Epidermal melanocyte (primary cell): ENCODE data around the gene S100A2.
"Not testable (repeated sequence)": the region's sequence is repeated elsewhere in the genome, so short reads cannot be mapped to it uniquely, and the experiment has no call there.

ENCODE experiments used
- DNase-seq: peaks from one replicate; pipeline ENCODE4 v3.0.0; 2011; ENCODE audit warnings: low spot score; ENCODE audit not compliant: insufficient read length

The S100A2 gene

DNA sequence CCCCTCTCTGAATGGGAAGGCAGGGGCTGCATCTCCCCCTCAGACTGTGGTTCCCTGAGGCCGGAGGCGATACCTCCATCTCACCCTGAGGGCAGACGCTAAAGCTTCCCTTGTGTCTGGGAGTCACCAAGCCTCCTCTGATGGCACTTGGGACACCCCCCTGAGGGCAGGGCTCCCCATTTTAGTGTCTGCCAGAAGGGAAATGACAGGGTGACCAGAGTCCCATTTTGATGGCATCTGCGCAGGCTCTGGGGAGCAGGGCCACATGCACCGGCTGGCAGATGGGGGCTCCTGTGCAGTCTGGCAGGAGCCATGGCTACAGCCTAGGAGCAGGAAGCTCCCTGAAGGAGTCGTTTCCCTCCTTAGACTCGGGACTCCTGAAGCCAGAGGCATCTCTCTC lies 1.7 kb downstream of the S100A2 start:
- no peak for DNase-seq

DNA sequence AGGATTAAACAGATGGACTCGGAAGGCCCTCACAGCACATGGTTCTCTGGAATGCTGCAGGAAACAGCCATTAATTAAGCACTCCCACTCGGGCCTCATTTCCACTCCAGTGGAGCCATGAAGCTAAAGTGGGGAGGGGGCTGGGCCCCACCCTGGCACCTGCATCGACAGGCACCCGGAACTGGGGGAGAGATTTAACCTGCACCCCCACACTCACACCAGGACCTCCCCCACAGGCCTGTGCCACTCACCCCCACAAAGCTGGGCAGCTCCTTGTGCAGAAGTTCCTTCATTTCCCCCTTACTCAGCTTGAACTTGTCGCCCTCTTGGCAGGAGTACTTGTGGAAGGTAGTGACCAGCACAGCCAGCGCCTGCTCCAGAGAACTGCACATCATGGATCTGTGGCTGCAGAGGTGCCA lies 2.2 kb downstream of the S100A2 start:
- DNase-seq = no peak

DNA sequence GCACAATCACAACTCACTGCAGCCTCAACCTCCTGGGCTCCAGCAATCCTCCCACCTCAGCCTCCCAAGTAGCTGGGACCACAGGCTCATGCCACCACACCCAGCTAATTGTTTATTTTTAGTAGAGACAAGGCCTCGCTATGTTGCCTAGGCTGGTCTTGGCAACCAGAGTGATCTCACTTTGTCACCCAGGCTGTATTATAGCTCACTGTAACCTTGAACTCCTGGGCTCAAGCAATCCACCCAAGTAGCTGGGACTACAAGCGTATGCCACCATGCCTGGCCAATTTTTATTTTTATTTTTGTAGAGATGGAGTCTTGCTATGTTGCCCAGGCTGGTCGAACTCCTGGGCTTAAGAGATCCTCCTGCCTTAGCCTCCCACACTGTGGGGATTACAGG lies 3.6 kb downstream of the S100A2 start:
- DNase-seq = not testable (repeated sequence)

DNA sequence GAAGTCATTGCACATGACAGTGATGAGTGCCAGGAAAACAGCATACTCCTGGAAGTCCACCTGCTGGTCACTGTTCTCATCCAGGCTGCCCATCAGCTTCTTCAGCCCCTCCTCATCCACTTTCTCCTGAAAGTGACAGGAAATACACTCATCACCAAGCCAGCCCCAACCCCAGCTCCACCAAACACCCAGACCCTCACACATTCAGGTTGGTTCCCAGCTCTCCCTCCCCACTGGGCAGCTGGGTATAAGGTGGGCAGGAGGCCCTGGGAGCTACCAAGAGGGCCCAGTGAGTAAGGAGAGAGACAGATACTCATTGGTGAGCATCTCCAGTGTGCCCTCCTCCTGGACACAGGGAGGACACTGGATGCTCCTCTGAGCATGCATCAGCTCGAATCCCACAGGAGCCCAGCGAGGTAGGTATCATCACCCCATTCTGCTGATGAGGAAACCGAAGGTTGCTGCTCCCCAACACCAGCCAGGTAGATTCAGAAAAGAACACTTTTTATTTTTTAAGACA lies 4.1 kb downstream of the S100A2 start:
- DNase-seq = no peak

DNA sequence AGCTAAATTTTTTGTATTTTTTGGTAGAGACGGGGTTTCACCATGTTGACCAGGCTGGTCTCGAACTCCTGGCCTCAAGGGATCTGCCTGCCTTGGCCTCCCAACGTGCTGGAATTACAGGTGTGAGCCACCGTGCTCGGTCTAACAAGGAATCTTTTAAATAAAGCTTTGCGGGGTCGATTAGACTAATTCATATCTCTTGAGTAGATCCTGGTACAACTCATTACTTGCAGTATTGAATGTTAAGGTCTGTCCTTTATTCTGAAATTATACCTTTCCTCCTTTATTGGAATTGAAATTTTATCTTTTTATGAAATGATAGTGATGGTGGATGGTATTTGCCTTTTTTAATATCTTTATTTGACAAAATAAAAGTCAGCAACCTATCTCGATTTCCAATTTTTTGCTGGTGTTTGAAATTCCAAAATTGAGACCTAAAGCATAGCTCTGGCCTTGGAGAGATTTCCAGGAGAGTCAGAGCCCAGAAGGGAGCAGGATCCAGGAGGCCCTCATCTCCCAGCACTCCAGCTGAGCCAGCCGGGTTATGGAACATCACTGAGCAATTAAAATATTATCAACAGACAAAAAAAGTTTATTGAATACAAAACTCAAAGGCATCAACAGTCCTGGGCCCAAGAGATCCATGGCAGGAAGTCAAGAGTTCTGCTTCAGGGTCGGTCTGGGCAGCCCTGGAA lies 4.7 kb downstream of the S100A2 start:
- no peak for DNase-seq

DNA sequence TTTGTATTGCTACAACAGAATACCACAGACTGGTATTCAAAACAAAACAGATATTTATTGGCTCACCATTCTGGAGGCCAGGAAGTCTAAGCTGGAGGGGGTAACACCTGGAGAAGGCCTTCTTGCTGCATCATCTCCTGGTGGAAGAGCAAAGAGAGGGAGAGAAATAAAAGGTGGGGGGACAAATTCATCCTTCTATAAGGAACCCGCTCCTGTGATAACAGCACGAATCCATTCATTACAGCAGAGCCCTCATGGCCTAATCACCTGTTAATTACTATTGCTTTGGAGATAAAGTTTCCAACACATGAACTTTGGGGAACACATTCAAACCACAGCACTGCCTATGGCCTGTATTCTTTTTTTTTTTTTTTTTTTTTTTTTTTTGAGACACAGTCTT lies 5.4 kb downstream of the S100A2 start:
- no peak for DNase-seq

DNA sequence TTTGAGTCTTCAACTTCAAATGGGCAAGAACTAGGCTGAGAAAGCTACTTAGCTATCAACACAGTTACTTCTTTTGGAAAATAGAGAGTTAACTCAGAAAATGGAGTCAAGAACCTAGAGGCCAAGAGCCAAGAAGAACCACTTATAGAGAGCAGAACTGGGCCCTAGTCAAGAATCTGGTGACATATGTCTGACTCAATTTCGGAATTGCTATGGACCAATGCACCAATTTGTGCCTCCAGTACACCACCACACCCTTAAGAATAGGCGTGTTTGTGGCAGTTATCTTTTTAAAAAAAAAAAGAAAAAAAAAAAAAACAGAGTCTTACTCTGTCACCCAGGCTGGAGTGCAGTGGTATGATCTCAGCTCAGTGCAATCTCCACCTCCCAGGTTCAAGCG lies 7.8 kb downstream of the S100A2 start:
- no peak for DNase-seq

DNA sequence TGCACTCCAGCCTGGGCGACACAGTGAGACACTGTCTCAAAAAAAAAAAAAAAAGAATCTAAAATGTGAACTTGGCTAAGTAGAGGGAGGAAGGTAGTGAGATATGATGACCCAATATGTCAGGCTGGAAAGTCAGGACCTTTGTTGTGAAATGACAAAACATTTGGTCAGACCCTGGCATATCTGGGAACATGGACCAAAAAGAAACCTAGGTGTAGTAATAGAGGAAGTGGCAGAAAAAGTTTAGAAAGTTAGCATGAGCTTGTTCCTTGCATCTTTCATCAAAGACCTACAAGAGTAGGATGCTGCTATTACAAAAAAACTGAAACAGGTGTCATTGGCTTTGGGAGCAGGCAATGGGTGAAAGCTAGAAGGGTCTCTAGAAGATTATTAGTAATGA lies 9.3 kb downstream of the S100A2 start:
- DNase-seq = no peak

DNA sequence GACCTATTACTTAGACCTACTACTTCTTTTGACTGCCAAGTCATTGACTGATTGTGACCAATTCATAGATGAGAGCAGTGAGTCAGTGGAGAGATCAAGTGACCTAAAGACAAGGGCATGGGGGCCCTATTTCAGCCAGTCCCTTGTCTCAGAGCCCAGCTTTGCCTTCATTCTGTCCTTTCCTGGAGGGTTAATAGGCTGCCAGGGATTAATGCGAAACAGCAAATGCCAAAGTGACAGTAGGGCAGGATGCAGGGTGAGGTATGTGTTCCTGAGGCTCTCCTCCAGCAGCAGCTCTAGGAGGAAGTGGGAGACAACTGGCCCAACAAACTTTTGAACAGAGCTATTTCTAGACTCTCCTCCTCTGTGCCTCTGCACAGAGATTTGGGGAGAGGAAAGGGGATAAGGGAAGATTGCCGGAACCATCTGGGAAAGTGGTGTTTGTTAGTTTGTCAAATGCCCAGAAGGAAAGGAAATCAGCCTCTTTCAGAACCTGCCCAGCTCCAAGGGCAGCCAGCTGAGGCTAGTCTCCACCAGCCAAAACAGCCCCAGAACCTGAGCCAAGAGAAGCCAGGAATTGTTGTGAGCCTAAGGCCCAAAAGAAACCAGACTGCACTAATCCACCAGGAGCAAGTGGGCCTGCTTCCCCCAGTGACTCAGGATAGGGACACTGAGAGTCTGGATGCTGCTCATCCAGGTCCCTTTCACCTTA lies 11.7 kb downstream of the S100A2 start:
- DNase-seq = no peak

DNA sequence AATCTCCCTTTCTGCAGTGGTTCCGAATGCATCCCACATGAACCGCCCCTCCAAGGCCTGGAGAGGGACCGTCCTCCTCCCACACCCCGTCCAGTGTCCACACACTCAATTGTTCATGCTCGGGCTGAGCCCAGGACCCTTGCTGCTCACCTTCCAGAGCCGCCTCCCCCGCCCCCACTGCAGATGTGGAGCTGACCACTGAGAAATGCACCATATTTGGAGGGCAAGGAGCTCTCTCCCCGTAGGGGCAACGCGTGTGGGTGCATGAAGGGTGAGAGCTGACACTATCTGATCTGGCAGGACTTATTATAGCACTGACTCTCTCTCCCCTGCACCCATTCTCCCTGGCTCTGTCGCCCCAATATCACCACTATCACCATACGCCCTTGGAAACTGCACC lies 12.5 kb downstream of the S100A2 start:
- no peak for DNase-seq

DNA sequence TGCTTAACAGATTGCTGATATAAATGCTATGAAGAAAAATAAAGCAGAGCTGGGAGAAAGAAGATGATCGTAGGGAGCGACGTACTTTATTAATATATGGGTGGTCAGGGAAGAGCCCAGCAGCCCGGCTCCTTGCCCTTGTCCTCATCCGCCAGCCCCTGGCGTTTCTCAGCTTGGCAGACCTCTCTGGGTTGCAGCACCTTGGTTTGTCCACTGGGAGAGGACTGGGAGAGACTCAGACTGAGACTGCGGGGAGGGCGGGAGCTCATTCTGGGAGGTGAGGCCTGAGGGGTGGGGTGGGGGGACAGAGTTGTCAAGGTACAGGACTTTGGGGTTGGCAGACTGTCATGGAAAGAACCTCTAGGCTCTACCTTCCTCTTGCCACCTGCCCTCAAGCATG lies 13.3 kb downstream of the S100A2 start:
- no peak for DNase-seq

DNA sequence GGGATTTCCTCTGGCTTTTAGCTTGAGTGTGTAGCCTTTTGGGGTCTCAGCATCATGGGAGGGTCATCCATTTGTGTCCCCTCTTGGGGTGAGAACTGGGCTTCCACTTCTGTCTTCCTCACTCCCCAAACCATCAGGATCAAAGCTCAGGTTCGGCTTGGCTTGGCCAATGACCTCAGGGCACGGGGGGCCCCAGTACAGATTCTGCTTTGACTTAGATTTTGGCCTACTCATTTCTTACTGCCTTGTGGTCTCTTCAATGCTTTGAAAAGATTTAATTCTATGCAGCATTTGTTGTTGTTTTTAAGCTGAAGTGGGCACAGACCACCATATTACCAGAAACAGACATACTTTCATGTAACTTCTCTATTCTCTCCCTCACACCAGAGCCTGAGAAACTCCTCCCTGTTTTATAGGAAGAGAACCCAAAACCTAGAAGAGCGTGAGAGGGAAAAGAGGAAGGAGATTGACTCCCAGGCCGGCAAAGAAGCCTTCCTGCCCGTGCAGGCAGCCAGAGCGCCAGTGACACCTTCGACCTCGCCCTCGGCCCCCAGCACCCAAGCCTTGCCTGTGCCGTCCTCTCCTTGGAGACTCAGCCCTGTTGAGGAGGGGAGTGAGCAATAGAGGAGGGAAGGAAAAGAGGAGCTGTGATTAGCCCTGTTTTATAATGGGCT lies 14.7 kb downstream of the S100A2 start:
- DNase-seq = no peak

DNA sequence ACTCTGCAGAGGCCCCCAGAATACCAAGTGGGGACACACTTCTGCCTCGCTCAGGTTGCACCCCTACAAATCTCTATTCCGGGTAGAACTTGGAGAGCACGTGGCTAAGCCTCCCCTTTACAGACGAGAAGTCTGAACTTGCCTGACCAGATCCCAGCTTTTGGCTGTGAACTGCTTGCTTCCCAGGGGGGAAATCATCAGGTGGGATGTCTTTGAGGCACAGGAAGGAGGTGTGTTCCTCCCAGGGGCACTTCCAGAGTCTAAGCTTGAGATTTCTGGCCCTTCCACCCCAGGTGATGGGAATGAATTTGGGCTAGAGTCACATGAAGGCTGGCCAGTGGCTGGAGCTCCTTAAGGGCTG lies 15.3 kb downstream of the S100A2 start:
- no peak for DNase-seq

DNA sequence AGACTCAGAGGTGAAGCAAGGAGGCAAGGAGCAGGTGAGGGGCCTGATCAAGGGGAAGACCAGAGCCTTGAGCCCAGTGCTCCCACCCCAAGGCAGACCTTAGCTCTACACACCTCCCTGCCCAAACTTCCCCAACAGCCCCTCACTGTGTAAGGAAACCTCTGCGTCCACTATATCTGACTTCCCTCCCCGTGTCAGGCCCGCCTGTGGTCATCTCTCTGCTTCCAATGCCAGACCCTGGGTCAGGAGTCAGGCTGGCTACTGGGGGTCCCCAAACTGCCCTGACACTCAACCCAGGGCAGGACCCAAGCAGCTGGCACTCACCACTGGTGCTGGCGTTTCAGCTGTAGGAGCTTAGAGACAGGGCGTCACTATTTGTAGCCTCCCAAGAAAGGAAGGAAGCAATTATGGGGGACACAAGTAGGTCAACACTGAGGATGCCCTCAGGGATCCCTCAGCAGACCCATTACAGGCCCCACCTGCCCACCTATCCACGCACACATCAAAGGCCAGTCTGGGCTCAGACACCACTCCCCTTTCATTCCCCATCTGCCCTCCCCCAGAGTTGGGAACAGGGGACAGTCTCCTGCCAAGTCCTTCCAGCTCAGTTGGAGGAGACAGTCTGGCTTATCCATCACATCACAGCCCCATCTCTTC lies 15.8 kb downstream of the S100A2 start:
- DNase-seq = no peak

DNA sequence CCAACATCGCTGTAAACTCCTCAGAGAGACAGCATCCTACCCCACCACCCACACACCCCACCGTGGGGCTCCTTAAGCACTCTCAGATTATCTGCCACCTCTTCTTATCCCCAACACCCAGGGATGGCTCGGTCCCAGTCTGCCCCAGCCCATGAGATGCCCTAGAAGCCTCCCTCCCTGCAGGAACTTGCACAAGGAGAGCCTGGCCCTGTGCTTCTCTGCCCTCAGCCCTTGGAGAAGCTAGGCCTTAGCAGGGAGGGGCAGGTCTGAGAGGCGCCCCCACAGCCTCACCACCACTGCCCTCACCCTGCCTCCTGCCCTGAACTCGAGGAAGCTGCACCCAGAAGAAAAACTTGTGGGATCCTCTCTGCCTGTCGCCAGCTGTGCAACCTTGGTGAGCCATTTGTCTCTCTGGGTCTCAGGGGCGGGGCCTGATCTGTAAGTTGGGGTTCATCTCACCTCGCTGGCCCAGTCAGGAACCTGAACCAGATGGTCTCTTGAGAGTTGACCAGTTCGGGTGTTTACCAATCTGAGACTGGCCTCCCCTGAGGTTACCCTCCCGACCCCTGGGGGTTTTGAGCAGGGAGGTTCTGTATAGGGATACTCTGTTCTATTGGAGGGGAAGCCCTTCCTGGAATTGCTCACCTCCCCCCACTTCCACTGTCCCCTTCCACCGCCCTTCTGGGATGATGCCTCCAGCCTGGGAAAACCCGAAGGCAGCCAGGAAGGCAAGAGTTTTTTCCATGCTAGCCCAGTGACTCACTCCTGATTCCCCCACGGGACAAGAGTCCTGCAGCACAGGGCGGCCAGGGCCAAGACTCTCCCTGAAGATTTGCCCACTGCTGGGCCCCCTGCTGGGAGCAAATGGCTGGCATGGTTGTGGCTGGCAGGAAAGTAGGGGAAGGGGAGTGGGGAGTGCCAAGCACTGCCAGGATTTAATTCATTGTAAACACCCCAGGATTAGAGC lies 16.6 kb downstream of the S100A2 start, which contains the start of gene S100A3:
Gene S100A3, minus strand, starts transcription at position 537 of the 967 bp plus-strand sequence. CDS start 773 bp downstream, outside the sequence.
- DNase-seq = no peak

DNA sequence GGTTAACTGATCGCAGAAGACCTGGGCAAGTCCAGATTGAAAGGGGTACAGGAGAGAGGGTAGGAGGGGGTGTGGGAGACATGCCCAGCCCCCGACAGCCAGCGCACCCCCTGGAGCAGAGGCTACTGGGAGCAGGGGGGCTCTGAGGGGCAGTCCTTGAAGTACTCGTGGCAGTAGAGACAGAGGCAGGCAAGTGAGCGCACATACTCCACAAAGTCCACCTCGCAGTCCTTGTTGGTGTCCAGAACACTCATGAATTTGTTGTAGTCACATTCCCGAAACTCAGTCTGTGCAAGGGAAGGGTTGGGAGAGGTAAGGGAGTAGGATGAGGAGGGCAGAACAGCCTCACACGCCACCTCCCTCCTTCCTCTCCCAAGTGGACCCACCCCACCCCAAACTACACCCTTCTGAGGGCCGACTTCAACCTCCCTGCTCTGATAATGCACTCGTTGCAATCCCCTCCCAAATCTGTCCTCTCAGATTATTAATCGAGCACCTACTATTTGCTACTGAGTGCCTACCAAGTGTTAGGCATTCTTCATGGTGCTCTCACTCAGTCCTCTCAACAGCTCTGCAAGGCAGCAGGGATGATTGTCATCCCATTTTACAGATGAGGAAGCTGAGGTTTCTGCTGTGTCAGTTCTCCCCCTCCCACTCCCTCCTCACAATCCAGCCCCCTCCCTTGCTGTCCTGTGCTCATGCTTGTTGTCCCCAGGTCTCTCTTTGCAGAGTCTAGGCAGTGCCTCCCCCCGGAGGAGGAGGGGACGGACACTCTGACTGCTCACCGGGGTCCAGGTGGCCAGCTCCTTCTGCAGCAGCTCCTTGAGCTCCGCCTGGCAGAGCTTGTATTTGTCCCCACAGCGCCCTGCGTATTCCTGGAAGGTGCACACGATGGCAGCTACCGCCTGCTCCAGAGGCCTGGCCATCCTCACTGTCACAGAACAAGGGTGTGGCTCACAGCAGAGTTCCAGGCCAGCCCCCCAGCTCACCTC lies 17.8 kb downstream of the S100A2 start:
- DNase-seq = no peak

DNA sequence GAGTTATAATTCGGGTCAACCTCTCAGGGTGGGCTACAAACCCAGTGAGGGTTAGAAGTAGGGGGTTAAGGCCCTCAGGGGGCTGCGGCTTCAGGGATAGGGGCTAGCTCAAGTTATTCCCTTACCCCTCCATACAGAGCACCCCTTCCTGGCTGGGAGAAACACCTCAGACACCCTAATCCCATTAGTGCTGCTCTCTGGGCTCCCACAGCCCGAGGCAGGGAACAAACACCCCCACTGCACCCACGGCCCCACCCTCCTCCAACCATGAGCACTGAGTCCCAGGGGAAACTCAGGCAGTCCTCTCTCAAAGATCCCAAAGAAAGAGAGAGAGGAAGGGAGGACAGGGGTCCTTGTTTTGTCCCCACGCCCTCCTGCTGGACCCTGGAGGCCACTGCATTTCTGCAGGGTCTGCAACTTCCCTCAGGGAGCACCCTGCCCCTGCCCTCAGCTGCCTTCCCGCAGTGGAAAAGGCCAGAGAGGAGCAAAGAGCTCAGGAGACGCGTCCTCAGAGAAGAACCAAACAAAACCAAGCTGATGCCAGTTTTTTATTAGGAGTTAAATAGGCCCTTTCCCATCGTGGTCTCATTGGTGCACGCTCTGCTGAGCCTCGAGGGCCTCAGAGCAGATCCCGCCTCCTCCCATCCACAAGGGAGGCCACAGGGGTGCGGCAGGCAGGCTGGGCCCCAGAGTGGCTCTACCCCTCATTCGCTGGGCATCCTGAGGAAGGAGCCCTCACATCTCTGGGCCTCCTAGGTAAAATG lies 18.7 kb downstream of the S100A2 start:
- no peak for DNase-seq

DNA sequence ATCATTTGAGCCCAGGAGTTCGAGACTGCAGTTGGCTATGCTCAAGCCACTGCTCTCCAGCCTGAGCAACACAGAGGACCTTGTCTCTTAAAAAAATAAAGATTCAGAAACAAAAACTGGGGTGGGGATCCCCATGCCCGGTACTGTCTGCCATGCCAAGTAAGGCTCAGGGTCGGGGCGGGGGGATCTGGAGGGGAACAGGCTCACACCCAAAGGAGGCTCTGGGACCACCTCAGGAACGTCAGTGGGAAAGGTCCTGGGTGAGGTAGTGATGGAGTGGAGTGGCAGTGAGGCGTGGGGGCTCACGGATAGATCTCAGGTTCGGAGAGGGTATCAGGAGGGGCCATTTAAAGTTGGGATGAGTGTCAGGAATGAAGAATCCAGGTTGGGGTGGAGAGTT lies 19.3 kb downstream of the S100A2 start:
- no peak for DNase-seq
